ENCODE data around the gene SNRPD2. TPM values are rescaled to one million over a fixed set of nuclear protein-coding genes. Genes with fewer than 3 reads are reported as not detected.

Gene SNRPD2
- polyA plus RNA-seq, 1 donor (not counting 4 experiments of a cell fraction or from before 2014, with no cell fraction given), result 1,051 TPM

DNA sequence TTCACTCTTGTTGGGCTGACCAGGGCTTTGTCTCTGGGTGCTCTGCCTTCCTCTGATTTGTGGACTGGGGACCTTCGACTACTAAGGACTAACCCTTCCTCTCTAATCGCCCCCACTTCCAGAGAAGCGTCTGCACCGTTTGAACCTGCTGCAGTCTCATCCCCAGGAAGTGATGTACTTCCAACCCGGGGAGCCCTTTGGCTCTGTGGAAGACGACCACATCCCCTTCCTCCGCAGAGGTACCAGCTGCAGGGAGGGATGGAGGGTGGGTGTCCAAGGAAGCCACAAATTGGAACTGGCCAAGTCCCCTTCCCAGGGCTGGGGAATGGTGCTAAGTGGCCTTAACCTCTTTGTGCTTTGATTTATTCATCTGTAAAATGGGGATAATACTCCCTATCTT is 9.9 kb upstream of the SNRPD2 start:
- Histone ChIP-seq H3K4me3 (ENCODE audit: control insufficient read depth in 2 of 3, extremely low read depth in 1 of 3, insufficient read depth in 2 of 3, low read depth in 1 of 3, low read length in 3 of 3) (no peak overlapping the region), H3K9ac (ENCODE audit: control insufficient read depth, extremely low read depth, insufficient read depth, low read length) (no peak overlapping the region), H3K9me1 (ENCODE audit: control insufficient read depth, extremely low read depth, insufficient read depth, low read length) (no peaks in the 10 kb centered on the region), H3K9me3 (ENCODE audit: control insufficient read depth, low read depth, low read length) (no peaks in the 10 kb centered on the region), H3K79me2 (ENCODE audit: control insufficient read depth, insufficient read depth, low read length) (no peaks in the 10 kb centered on the region), H3K27me3 (ENCODE audit: control insufficient read depth, extremely low read depth, insufficient read depth, low read length) (no peaks in the 10 kb centered on the region), H2AFZ (ENCODE audit: control insufficient read depth, low read length) (no peak overlapping the region), H3K4me2 (ENCODE audit: control insufficient read depth, extremely low read depth, insufficient read depth, low read depth, low read length) (no peak overlapping the region), H3K27ac (ENCODE audit: control insufficient read depth, insufficient read depth, low read length) (no peak overlapping the region), H4K20me1 (ENCODE audit: control insufficient read depth, extremely low read depth, insufficient read depth, low read length) (no peaks in the 10 kb centered on the region), H3K36me3 (ENCODE audit: control insufficient read depth in 2 of 2, extremely low read depth in 1 of 2, insufficient read depth in 2 of 2, low read length in 2 of 2) (peaks cover 15 to 18% of the 10 kb centered on the region in 2 experiments), H3K4me1 (ENCODE audit: control insufficient read depth, extremely low read depth, insufficient read depth, low read length) (peaks cover 7% of the 10 kb centered on the region)
- dilution Hi-C loops (cut with MboI; ENCODE audit: extremely low pct_ligation_motif_present, low sequenced_read_pairs), result no loop called here
- FAIRE-seq (no peak), DNase-seq (ENCODE audit: low read depth, low spot score) (no peak)
- no peak for TF ChIP-seq EZH2 (IDR thresholded peaks at IDR 0.05; ENCODE audit: low read length)
- TF ChIP-seq, protein P1, sequence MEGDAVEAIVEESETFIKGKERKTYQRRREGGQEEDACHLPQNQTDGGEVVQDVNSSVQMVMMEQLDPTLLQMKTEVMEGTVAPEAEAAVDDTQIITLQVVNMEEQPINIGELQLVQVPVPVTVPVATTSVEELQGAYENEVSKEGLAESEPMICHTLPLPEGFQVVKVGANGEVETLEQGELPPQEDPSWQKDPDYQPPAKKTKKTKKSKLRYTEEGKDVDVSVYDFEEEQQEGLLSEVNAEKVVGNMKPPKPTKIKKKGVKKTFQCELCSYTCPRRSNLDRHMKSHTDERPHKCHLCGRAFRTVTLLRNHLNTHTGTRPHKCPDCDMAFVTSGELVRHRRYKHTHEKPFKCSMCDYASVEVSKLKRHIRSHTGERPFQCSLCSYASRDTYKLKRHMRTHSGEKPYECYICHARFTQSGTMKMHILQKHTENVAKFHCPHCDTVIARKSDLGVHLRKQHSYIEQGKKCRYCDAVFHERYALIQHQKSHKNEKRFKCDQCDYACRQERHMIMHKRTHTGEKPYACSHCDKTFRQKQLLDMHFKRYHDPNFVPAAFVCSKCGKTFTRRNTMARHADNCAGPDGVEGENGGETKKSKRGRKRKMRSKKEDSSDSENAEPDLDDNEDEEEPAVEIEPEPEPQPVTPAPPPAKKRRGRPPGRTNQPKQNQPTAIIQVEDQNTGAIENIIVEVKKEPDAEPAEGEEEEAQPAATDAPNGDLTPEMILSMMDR (optimal IDR thresholded peaks at IDR 0.05 in 1 of 3, IDR thresholded peaks at IDR 0.05 in 1 of 3, conservative IDR thresholded peaks at IDR 0.05 in 1 of 3; ENCODE audit: extremely low read depth in 1 of 3, insufficient read depth in 2 of 3, low read length in 3 of 3), result no peak

DNA sequence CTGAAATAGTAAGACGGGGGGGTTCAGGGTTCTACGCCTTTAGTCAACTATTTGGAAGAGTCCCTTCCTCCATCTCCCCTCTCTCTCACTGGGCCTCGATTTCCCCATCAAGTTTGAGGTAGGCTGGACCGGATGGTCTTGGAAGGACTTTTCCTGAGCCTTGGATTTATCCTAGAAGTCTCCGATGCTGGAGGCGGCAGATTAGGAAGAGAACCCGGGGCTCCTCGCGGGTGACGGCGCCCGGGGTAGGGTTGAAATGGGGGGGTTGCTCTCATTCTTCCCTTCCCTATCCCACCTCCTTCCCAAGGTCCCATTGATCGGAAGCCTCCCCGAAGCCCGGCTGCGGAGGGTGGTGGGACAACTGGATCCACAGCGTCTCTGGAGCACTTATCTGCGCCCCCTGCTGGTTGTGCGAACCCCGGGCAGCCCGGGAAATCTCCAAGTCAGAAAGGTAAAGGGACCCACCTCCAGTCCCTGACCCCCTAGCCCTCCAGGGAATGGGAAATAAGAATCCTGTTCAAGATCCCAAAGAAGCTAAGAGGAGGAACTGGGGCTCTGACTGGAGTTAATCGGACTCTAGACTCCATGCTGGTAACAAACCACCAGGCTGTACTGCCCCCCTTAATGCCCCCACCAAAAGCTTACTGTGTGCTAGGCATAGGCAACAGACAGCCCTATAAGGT is 1.5 kb upstream of the SNRPD2 start:
- no peaks in the 10 kb centered on the region for H3K9me3 ChIP-seq (ENCODE audit: control insufficient read depth, low read depth, low read length)
- peak overlapping the region; percentile 93 for H3K27ac ChIP-seq (ENCODE audit: control insufficient read depth, insufficient read depth, low read length)
- H3K79me2 ChIP-seq (ENCODE audit: control insufficient read depth, insufficient read depth, low read length), result peaks cover 32% of the 10 kb centered on the region
- no peaks in the 10 kb centered on the region for H4K20me1 ChIP-seq (ENCODE audit: control insufficient read depth, extremely low read depth, insufficient read depth, low read length)
- H3K4me2 ChIP-seq (ENCODE audit: control insufficient read depth, extremely low read depth, insufficient read depth, low read depth, low read length), result peak overlapping the region; percentile 97
- H2AFZ ChIP-seq (ENCODE audit: control insufficient read depth, low read length), result peak overlapping the region; percentile 78
- H3K36me3 ChIP-seq (ENCODE audit: control insufficient read depth in 2 of 2, extremely low read depth in 1 of 2, insufficient read depth in 2 of 2, low read length in 2 of 2), result peaks cover 14 to 19% of the 10 kb centered on the region in 2 experiments
- peak overlapping the region; percentile 96 for H3K9ac ChIP-seq (ENCODE audit: control insufficient read depth, extremely low read depth, insufficient read depth, low read length)
- peak overlapping the region; percentile 79 to 98 (median 98) for H3K4me3 ChIP-seq (ENCODE audit: control insufficient read depth in 2 of 3, extremely low read depth in 1 of 3, insufficient read depth in 2 of 3, low read depth in 1 of 3, low read length in 3 of 3)
- H3K9me1 ChIP-seq (ENCODE audit: control insufficient read depth, extremely low read depth, insufficient read depth, low read length), result no peaks in the 10 kb centered on the region
- DNase-seq (ENCODE audit: low read depth, low spot score) (no peak), FAIRE-seq (no peak)
- no peak for TF ChIP-seq EZH2 (IDR thresholded peaks at IDR 0.05; ENCODE audit: low read length)
- TF ChIP-seq, protein P1 (optimal IDR thresholded peaks at IDR 0.05 in 1 of 3, IDR thresholded peaks at IDR 0.05 in 1 of 3, conservative IDR thresholded peaks at IDR 0.05 in 1 of 3; ENCODE audit: extremely low read depth in 1 of 3, insufficient read depth in 2 of 3, low read length in 3 of 3), result peak; percentile 84 to 97 (median 88)
- H3K4me1 ChIP-seq (ENCODE audit: control insufficient read depth, extremely low read depth, insufficient read depth, low read length), result peaks cover 18% of the 10 kb centered on the region
- dilution Hi-C loops (cut with MboI; ENCODE audit: extremely low pct_ligation_motif_present, low sequenced_read_pairs), result no loop called here
- no peaks in the 10 kb centered on the region for H3K27me3 ChIP-seq (ENCODE audit: control insufficient read depth, extremely low read depth, insufficient read depth, low read length)

Measured in keratinocyte (primary cell).